Testis (tissue), 3 donors: ENCODE data around the gene RIC3. TPM values are rescaled to one million over a fixed set of nuclear protein-coding genes. Genes with fewer than 3 reads are reported as not detected.
A peak's percentile ranks its signal among the peaks of the same experiment; 100 is the strongest.

Experiments used
- DNase-seq: peaks from one replicate; pipeline ENCODE4 v3.0.0-alpha.2; 2019
- H3K27ac ChIP-seq, 2 donors: fragments of 200-600 bp; sonication (generic); one replicate each; pipeline ENCODE4 v1.5.1; 2019
- H3K27me3 ChIP-seq: fragments of 200-600 bp; sonication (generic); one replicate; pipeline ENCODE4 v1.5.1; 2019
- H3K36me3 ChIP-seq: fragments of 200-600 bp; sonication (generic); one replicate; pipeline ENCODE4 v1.5.1; 2017; ENCODE audit warnings: low read depth; ENCODE audit errors: missing control alignments
- H3K4me1 ChIP-seq: fragments of 200-600 bp; sonication (generic); one replicate; pipeline ENCODE4 v1.5.1; 2019
- H3K4me3 ChIP-seq, 2 donors: fragments of 200-600 bp; sonication (generic); one replicate each; pipeline ENCODE4 v1.5.1; 2017 to 2019
- H3K9me3 ChIP-seq: fragments of 200-600 bp; sonication (generic); one replicate; pipeline ENCODE4 v1.5.1; 2017
- POLR2A ChIP-seq: fragments of 450-650 bp; IDR thresholded peaks from one replicate; pipeline ENCODE4 v1.6.1; 2017; ENCODE audit warnings: antibody characterized with exemption, mild to moderate bottlenecking, moderate library complexity
- WGBS, 2 donors: methylation state at CpG; one replicate each; pipeline ENCODE4 v1.1.5; 2018; 5-methylcytosine and 5-hydroxymethylcytosine counted together
- intact Hi-C: fragments of 100-400 bp; cut with DNase I; formaldehyde crosslinking; loops from one replicate; pipeline ENCODE4 v1.15.1; 2023; ENCODE audit warnings: low total_unique reads
- polyA plus RNA-seq: library from polyadenylated mRNA; stranded (reverse); fragments of 350-450 nt; fragmentation: Illumina TruSeq; extraction: RNeasy Lipid Tissue Mini Kit (QIAGEN cat#74804); gene quantifications from one replicate; pipeline ENCODE4 v1.2.3, GENCODE V29; 2014; ENCODE audit warnings: low read depth, low replicate concordance; ENCODE audit not compliant: insufficient read depth
- total RNA-seq, 2 donors: library from RNA; depleted of rRNA; stranded (reverse); fragments of >200 nt; gene quantifications; one replicate each; pipeline ENCODE4 v1.2.3, GENCODE V29; 2016
- TF ChIP-seq, protein P1 (sequence below), 3 experiments: fragments of 450-650 bp in 2 of 3; fragments of 200-600 bp in 1 of 3; sonication (generic) in 1 of 3; IDR thresholded peaks; one replicate each; pipeline ENCODE4 v1.5.1; 2016 to 2019; ENCODE audit warnings: antibody characterized with exemption in 3 of 3, mild to moderate bottlenecking in 2 of 3, moderate library complexity in 1 of 3

The RIC3 gene
- total and polyA plus RNA-seq, 3 donors from 2014 or later = 18.7 to 48.6 (median 42.3) TPM

- Histone ChIP-seq H3K4me1 (peaks cover 27% of the 10 kb centered on the region), H3K4me3 (no peak overlapping the region), H3K36me3 (no peaks in the 10 kb centered on the region), H3K9me3 (no peaks in the 10 kb centered on the region), H3K27ac (peak overlapping the region in 1 of 2 donors; percentile 84), H3K27me3 (no peaks in the 10 kb centered on the region)
- WGBS, 2 donors = 95 to 97% methylated on average over 9 of the region's 9 CpGs
- intact Hi-C loops = no loop called here
- DNase-seq = no peak
- TF ChIP-seq, protein P1, sequence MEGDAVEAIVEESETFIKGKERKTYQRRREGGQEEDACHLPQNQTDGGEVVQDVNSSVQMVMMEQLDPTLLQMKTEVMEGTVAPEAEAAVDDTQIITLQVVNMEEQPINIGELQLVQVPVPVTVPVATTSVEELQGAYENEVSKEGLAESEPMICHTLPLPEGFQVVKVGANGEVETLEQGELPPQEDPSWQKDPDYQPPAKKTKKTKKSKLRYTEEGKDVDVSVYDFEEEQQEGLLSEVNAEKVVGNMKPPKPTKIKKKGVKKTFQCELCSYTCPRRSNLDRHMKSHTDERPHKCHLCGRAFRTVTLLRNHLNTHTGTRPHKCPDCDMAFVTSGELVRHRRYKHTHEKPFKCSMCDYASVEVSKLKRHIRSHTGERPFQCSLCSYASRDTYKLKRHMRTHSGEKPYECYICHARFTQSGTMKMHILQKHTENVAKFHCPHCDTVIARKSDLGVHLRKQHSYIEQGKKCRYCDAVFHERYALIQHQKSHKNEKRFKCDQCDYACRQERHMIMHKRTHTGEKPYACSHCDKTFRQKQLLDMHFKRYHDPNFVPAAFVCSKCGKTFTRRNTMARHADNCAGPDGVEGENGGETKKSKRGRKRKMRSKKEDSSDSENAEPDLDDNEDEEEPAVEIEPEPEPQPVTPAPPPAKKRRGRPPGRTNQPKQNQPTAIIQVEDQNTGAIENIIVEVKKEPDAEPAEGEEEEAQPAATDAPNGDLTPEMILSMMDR (IDR thresholded peaks at IDR 0.05) = no peak
- no peak for TF ChIP-seq POLR2A
Measured at GRCh38 chr11:8058216-8058615, 110.6 kb downstream of the RIC3 start.

DNA sequence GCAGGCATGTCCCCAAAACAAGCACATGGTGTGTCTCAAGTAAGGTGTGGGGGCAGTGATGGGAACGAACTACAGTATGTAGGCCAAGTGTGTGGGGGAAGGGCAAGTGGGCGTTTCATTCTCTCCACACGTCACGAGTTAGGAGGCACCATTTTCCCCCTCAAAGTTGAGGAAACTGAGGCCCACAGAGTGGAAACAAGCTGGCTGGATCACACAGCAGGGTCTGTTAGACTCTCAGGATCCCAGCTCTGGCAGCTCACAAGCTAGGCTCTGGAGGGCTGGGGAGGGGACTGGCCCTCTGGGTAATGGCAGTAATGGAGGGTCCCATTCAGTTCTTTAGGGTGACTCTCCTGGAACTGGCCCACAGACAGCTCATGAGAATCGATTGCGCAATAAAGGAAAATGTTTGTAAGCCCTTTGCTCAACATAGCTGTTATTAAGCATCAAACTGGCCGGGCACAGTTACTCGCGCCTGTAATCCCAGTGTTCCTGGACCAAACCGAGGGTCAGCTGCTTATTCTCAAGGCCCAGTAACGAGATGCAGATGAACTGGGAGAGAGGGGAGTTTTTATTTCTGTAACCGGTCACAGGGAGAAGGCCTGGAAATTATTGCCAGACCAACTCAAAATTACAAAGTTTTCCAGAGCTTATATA lies 111.9 kb downstream of the RIC3 start:
- Histone ChIP-seq H3K27me3 (no peaks in the 10 kb centered on the region), H3K36me3 (no peaks in the 10 kb centered on the region), H3K4me3 (no peak overlapping the region), H3K4me1 (peaks cover 20% of the 10 kb centered on the region), H3K9me3 (no peaks in the 10 kb centered on the region), H3K27ac (peak overlapping the region; percentile 45 to 84)
- TF ChIP-seq, protein P1 (IDR thresholded peaks at IDR 0.05) = no peak
- no peak for TF ChIP-seq POLR2A
- intact Hi-C loops = no loop called here
- peak; percentile 78 for DNase-seq
- 59 to 65% methylated on average over 12 of the region's 12 CpGs for WGBS, 2 donors

Other genes with a start within 250 kb of the RIC3 start
- gene OR10A6, start 237.8 kb downstream of the RIC3 start, total RNA-seq = not detected
- not detected for gene OR10A6, start 237.8 kb downstream of the RIC3 start, polyA plus RNA-seq
- gene OR10A3, start 227.3 kb downstream of the RIC3 start, total RNA-seq = under 1 TPM in 1 of 2 donors, not detected in 1; 0.25 TPM
- gene OR10A3, start 227.3 kb downstream of the RIC3 start, polyA plus RNA-seq = not detected
- not detected for gene NLRP10, start 203.6 kb downstream of the RIC3 start, total RNA-seq
- gene NLRP10, start 203.6 kb downstream of the RIC3 start, polyA plus RNA-seq = 0.13 TPM
- gene EIF3F, start 181.7 kb downstream of the RIC3 start, total RNA-seq = 100 to 1,000 TPM; 287 to 387 TPM
- 268 TPM for gene EIF3F, start 181.7 kb downstream of the RIC3 start, polyA plus RNA-seq
- gene TUB, start 87.8 kb downstream of the RIC3 start, total RNA-seq = 10 to 100 TPM; 15.6 to 16.5 TPM
- gene TUB, start 87.8 kb downstream of the RIC3 start, polyA plus RNA-seq = 8.9 TPM
- 1 to 10 TPM in 1 of 2 donors, not detected in 1; 1.5 TPM for gene LMO1, start 94.9 kb upstream of the RIC3 start, total RNA-seq
- 1.3 TPM for gene LMO1, start 94.9 kb upstream of the RIC3 start, polyA plus RNA-seq